Erythroblast (primary cell): ENCODE measurements around the gene AOAH.
"Not testable (repeated sequence)": the region's sequence is repeated elsewhere in the genome, so short reads cannot be mapped to it uniquely, and the experiment has no call there.

Source experiments
- DNase-seq, 2 experiments: peaks; one replicate each; lab custom pipeline; 2025; lab: John Stamatoyannopoulos, UW
- GATA1 ChIP-seq: IDR thresholded peaks from 2 replicates; pipeline ENCODE4 v1.6.1; 2011; ENCODE audit warnings: low read depth, mild to moderate bottlenecking, control low read depth, low read length, moderate library complexity
- POLR2A ChIP-seq: IDR thresholded peaks from 2 replicates; pipeline ENCODE4 v1.6.1; 2011; ENCODE audit warnings: mild to moderate bottlenecking, low read length

Gene AOAH

DNA sequence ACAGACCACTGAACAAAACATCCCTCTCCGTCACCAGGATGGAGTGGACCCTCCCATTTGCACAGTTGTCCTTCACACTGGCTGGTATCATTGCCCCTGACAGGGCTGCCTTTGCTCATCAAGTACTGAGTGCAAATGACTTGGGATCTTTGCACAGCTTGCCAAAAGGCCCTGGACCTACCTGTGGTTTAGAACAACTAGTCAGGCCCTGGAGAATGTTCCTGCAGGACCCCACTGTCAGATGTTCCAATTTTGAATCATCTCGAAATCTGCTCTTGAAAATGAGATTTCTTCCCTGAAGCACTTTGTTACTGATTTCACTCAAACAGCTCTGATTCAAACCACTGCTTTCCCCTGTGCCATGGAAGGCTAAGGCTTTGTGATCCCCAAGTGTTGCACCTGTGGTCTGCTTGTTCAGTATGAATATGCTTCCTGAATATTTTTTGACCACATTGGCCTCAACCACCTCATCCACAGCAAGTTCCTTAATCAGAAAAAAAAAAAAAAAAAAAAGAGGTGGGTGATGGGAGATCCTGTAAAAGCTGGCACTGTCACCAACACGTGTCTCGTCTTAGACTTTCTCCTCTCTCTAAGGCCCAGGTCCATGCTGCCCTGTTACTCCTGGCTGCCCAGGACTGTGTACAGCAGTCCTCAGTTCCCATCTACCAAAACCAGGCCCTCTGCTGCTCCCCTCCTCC, 2.7 kb upstream of the AOAH start:
- TF ChIP-seq POLR2A (no peak), GATA1 (no peak)
- no peak for DNase-seq

DNA sequence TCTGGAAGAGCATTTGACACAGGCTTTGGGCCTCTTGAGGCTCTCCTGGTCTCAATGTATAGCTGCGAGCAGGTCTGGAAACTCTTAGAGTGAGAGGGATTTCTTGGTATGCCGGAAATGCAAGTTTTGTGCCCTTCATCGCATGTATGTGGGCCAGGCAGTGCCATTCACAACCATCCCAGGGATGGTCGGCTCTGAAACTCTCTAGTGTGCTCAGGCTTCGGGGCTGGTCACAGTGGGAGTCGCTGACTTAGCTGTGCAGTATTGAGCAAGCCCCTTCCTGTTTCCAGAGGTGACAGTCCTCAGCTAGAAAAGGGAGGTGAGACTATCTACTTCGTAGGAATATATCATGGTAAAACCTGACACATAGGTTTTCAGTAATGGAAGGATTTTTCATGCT, 2.0 kb upstream of the AOAH start:
- no peak for TF ChIP-seq GATA1
- no peak for TF ChIP-seq POLR2A
- no peak for DNase-seq

DNA sequence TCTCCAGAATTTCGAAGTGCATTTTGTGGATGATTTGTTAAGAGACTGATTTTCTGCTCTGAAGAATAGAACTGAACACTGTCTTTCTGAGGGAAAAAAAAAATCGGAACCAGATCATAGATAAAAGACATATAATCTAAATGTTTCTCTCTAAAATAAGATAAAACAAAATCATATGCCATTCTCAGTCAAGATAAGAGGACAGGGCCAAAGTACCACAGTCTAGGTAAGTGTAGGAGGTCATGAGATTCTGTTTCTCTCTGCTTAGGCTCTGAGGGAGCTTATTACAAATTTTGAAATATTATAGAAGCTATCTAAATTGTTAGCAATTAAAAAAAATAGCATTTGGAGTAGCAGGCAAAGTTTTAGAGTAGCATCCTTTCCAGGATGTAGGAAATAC, 702 bp upstream of the AOAH start:
- TF ChIP-seq GATA1: no peak
- TF ChIP-seq POLR2A: no peak
- DNase-seq: no peak

DNA sequence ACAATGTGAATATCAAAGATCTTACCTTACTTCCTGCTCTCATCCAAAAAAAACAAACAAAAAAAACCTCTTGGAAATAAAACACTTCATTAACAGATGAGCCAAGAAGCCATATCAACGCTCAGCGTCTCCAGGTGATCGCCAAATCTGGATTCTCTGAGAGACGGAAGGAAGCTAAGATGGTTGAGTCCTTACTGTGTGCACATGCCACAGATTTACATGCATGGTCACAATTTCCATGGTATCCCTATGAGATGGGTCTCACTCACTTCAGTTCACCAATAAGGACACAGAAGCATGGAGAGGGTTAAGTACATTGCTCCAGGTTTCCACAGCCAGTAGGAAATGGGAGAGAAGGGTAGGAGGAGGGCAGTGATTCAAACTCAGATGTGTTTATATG, 1.0 kb downstream of the AOAH start:
- no peak for DNase-seq
- TF ChIP-seq POLR2A: no peak
- no peak for TF ChIP-seq GATA1

DNA sequence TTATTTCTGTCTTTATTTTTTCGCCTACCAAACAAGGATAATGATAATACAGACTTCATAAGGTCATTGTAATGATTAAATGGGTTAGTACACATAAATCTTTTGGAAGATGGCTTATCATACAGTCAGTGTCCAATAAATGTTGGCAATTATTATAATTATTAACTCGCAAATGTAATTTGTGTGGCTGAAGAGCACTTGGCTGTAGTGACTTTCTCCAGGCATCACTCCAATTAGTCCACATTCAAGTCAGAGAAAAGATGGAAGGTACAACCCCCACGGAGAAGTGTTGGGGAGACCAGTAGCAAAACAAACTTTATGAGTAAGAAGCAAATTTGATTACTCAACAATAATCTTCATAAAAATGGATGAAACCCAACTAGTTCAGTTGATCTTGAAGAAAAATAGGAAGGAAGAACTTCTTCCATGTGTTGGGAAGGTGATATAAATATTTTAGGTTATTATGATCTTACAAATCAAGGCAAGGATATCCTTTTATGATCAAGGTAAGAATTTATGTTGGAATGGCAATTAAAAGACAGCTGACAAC, 5.1 kb downstream of the AOAH start:
- no peak for TF ChIP-seq GATA1
- TF ChIP-seq POLR2A: no peak
- no peak for DNase-seq

DNA sequence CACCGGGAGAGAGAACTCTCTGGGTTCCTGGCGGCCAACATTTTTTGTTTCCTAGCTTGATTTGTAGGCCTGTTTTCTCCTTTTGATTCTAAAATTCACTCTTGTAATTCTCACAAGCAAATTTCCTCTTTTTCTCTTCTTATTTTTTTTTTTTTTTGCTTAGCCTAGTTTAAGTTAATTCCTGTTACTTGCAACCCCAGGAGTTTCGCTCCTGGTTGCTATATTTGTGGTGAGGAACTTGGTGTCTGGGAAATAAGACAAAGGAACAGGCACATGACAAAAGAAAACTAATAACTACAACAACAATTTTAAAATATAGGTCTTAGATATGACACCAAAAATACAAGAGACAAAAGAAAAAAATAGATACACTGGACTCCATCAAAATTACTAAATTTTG, 6.7 kb downstream of the AOAH start:
- no peak for TF ChIP-seq POLR2A
- TF ChIP-seq GATA1: no peak

DNA sequence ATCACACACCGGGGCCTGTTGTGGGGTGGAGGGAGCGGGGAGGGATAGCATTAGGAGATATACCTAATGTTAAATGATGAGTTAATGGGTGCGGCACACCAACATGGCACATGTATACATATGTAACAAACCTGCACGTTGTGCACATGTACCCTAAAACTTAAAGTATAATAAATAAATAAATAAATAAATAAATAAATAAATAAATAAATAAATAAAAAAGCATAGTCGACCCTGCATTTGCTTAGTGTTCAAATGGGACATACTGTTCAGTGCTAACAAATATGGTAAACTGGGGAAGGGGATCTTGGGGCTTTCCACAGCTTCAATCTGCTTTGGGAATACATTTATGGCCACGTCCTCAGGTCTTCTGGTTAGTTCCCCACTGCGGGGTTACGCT, 7.5 kb downstream of the AOAH start:
- not testable (repeated sequence) for DNase-seq

More for the DNA sequence above, 6.7 kb downstream of the AOAH start:
- DNase-seq: no peak

DNA sequence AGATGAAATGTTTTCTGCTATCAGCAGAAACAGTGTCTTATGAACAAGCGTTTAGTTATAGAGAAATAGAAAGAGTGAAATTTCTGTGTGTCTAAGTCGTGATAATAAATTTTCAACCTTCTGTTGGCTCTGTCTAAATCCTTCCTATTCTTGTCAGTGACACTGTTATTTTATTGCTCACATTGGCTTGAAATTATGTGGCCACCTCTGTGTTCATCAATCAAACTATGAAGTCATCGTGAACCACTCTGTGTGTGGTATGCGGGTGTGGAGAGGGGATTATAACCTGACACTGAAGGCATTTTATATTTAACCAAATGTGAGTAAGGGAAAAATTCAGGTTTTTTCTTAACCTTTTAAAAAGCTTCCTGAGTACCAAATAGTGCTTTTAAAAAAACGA, 12.3 kb downstream of the AOAH start:
- DNase-seq: no peak
- TF ChIP-seq GATA1 (no peak), POLR2A (no peak)

DNA sequence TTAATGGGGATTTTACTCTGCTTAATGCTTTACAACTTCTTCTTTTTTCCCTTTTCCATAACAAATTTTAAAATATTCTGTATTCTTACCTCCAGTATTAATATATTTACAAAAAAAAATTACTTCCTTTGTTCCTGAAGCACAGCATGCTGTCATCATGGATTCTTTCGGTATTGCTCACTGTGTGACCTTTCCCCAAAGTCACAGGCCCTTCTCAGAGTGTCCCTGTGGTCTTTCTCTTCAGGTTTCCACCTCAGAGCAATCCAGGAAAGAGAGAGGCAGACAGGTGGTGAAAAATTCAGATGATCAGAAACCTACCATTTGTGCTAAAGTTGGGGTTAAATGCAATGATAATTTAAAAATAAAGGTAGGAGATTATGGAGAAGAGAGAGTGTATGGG, 13.0 kb downstream of the AOAH start:
- no peak for TF ChIP-seq POLR2A
- no peak for TF ChIP-seq GATA1
- no peak for DNase-seq

DNA sequence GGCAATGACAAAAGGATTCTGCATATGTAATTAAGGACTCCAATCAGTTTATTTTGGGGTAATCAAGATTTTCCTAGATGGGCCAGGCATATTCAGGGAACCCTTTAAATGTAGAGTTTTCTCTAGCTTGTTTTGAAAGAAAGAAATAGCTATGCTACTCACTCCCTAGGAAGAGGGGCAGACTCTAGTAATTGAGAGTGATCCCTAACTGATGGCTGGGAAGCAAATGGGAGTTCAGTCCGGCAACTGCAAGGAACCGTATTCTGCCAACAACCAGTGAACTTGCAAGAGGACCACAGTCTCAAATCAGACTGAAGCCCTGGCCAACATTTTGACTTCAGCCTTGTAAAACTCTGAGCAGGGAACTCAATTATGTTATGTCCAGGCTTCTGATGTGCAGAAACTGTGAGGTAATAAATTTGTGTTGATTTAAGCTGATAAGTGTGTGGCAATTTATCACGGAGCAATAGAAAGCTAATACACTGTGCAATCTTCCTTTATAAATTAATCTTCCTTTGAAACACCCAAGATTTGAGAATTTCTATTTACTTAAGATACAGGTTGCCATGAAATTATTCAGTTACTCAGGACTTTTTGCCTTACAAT, 14.0 kb downstream of the AOAH start:
- DNase-seq: no peak
- TF ChIP-seq POLR2A (no peak), GATA1 (no peak)

DNA sequence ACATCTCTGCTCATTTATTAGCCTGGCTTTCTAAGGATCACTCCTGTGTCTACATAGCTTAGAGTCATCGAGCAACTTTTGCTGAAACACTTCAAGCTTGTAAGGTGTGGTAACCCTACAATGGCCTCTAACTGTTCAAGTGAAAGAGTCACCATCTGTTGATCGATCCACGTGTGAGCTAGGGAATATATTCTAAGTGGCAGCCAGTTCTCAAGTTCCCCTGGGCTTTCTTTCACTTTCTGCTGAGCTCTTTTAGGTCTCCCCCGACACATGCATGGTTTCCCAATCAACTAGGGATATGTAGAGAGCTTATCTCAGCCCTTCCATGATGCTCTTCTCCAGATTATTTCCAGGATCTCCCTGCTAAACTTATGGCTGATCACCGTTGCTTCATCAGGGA, 15.5 kb downstream of the AOAH start:
- TF ChIP-seq POLR2A (no peak), GATA1 (no peak)
- DNase-seq: no peak

DNA sequence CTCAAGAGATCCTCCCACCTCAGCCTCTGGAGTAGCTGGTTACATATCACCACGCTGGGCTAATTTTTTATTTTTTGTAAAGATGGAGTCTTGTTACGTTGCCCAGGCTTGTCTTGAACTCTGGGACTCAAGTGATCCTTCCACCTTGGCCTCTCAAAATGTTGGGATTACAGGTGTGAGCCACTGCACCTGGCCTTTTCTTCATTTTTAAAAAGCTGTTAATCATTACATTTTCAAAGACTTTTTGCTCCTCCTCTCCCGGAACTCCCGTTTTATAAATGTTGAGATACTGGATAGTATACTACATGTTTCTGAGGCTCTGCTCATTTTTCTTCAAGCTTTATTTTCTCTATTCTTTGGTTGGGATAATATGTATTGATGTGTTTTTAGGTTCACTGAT, 16.4 kb downstream of the AOAH start:
- no peak for DNase-seq

DNA sequence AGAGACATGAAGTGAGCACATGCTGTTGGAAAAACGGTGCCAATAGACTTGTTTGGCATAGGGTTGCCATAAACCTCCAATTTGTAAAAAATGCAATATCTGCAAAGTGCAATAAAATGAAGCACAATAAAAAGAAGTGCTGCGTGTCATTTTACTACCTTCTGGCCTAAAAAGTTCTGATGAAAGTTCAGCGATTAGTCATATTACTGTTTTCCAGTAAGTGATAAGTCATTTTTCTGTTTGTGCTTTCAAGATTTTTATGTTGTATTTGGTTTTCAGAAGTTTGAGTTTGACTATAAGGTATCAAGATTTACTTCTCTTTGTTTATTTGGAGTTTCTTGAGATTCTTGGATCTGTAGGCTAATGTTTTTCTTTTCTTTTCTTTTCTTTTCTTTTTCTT, 16.8 kb downstream of the AOAH start:
- no peak for DNase-seq
- TF ChIP-seq POLR2A (no peak), GATA1 (no peak)

More for the DNA sequence above, 16.4 kb downstream of the AOAH start:
- no peak for TF ChIP-seq POLR2A
- TF ChIP-seq GATA1: no peak

DNA sequence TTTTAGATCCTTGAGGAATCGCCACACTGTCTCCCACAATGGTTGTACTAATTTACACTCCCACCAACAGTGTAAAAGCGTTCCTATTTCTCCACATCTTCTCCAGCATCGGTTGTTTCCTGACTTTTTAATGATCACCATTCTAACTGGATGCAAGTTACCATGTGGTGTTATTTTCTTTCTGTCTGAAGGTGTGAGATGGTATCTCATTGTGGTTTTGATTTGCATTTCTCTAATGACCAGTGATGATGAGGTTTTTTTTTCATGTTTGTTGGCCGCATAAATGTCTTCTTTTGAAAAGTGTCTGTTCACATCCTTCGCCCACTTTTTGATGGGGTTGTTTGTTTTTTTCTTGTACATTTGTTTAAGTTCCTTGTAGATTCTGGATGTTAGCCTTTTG, 20.4 kb downstream of the AOAH start:
- DNase-seq: not testable (repeated sequence)

DNA sequence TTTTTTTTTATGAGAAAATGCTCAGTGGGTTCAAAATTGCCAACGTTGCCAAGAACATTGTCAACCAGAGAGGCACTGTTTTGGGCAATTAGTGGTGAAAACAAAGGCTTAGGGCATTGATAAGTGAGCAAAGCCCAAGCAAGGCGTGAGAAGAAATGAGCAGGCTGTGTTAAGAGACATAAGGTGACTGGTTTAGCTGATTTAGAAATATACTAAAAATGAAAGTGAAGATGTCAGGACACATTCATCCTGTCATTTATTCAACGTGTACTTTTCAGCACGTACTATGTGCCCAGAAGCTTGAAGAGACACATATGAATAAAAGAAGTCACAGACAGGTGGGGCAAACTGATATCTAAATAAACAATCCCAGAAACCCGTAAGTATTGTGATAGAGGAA, 31.8 kb downstream of the AOAH start:
- TF ChIP-seq GATA1 (no peak), POLR2A (no peak)
- no peak for DNase-seq
